Loucy (cell line): ENCODE measurements around the gene FAM177A1.
"Not testable (repeated sequence)": the region's sequence is repeated elsewhere in the genome, so short reads cannot be mapped to it uniquely, and the experiment has no call there.

ENCODE experiments used
- H2AFZ ChIP-seq: fragments of 200-600 bp; sonication (generic); 2 replicates; pipeline ENCODE4 v1.6.0; 2016; ENCODE audit warnings: antibody characterized with exemption, mild to moderate bottlenecking, low read length, moderate library complexity
- H3F3A ChIP-seq: fragments of 200-600 bp; 2 replicates; pipeline ENCODE4 v1.6.0; 2016; ENCODE audit warnings: antibody characterized with exemption, low read depth, mild to moderate bottlenecking
- H3K27me3 ChIP-seq: fragments of 200-600 bp; sonication (generic); 2 replicates; pipeline ENCODE4 v1.6.1; 2014; ENCODE audit warnings: low read length, mild to moderate bottlenecking; ENCODE audit not compliant: insufficient read depth, poor library complexity, severe bottlenecking
- H3K36me3 ChIP-seq: fragments of 200-600 bp; sonication (generic); 2 replicates; pipeline ENCODE4 v1.6.1; 2016; ENCODE audit warnings: low read length; ENCODE audit not compliant: insufficient read depth
- H3K4me1 ChIP-seq: fragments of 200-600 bp; sonication (generic); 2 replicates; pipeline ENCODE4 v1.5.1; 2014; ENCODE audit warnings: low read length, mild to moderate bottlenecking; ENCODE audit not compliant: insufficient read depth, poor library complexity, severe bottlenecking
- H3K4me2 ChIP-seq: fragments of 200-600 bp; sonication (generic); 2 replicates; pipeline ENCODE4 v1.6.0; 2014; ENCODE audit warnings: antibody characterized with exemption, low read length, low read depth, mild to moderate bottlenecking; ENCODE audit not compliant: poor library complexity, severe bottlenecking
- H3K4me3 ChIP-seq: fragments of 200-600 bp; sonication (generic); 2 replicates; pipeline ENCODE4 v1.5.1; 2014; ENCODE audit warnings: low read length, mild to moderate bottlenecking, mixed read lengths; ENCODE audit not compliant: poor library complexity, severe bottlenecking
- H3K79me2 ChIP-seq: fragments of 200-600 bp; sonication (generic); 2 replicates; pipeline ENCODE4 v1.6.1; 2014; ENCODE audit warnings: low read length; ENCODE audit not compliant: insufficient read depth
- H3K9ac ChIP-seq: fragments of 200-600 bp; sonication (generic); 2 replicates; pipeline ENCODE4 v1.6.0; 2014; ENCODE audit warnings: mild to moderate bottlenecking, low read depth, low read length, moderate library complexity; ENCODE audit not compliant: poor library complexity, severe bottlenecking
- H3K9me2 ChIP-seq: fragments of 200-600 bp; sonication (generic); replicated peaks from 2 replicates; pipeline ENCODE4 v1.6.1; 2016; ENCODE audit warnings: low read depth, low read length, mixed read lengths
- H3K9me3 ChIP-seq: fragments of 200-600 bp; sonication (generic); 2 replicates; pipeline ENCODE4 v1.6.1; 2014; ENCODE audit warnings: mild to moderate bottlenecking, antibody characterized with exemption, low read length, low read depth; ENCODE audit not compliant: insufficient read depth
- H4K20me1 ChIP-seq: fragments of 200-600 bp; sonication (generic); 2 replicates; pipeline ENCODE4 v1.6.0; 2014; ENCODE audit warnings: antibody characterized with exemption, low read length, mild to moderate bottlenecking; ENCODE audit not compliant: insufficient read depth, poor library complexity, severe bottlenecking
- EZH2phosphoT487 ChIP-seq: fragments of 200-600 bp; IDR thresholded peaks from 2 replicates; pipeline ENCODE4 v1.6.1; 2018; ENCODE audit warnings: antibody characterized with exemption, mild to moderate bottlenecking, moderate library complexity, borderline replicate concordance
- TF ChIP-seq, protein P1 (sequence below): fragments of 200-600 bp; sonication (generic); conservative IDR thresholded peaks from 2 replicates; pipeline ENCODE4 v1.5.1; 2014; ENCODE audit warnings: mild to moderate bottlenecking, antibody characterized with exemption, low read length

The FAM177A1 gene

DNA sequence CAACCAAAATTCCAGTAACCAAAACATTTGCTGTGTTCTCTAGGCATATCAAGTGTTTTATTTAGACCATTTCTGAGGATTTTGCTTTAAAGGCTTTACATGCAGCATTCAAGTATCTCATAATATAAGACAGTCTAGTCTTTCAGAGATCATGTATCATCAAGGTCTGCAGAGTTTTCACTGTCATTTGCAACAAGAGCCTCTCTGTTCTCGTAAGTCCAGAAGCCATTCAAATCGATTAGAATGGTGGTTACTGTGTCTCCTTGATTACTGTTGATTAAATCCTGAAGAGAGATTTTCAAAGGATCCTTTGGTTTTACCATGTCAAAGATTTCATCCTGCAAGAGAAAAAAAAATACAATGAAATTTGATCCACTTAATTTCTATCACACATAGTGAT is 39.4 kb downstream of the FAM177A1 start:
- peaks cover 51% of the 10 kb centered on the region; the same call in 1 of the 2 replicates for H3K36me3 ChIP-seq
- no peak overlapping the region for H3K4me3 ChIP-seq
- H3K4me2 ChIP-seq: no peak overlapping the region

DNA sequence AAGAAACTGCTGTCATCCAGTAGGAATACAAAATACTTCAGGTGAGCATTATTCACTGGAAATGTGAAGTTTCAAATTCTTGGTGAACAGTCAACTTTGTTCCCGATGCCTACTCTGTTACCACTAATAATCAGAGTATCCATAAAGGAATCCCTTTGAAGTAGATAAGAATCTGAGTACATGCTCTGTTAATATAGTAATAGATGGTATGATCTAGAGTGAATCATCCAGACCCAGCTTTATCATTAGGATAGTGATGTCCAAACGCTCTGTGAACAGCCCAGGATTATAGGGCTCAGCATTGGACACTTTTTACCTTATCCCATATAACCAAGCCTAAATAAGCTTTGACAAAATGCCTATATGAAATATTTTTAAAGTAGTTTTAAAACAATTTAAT is 42.4 kb downstream of the FAM177A1 start:
- Histone ChIP-seq H3K4me2 (no peak overlapping the region), H3F3A (no peaks in the 10 kb centered on the region), H3K36me3 (peaks cover 52% of the 10 kb centered on the region), H3K27me3 (no peaks in the 10 kb centered on the region), H3K4me3 (no peak overlapping the region), H3K9ac (no peak overlapping the region), H2AFZ (no peak overlapping the region), H4K20me1 (no peaks in the 10 kb centered on the region), H3K4me1 (no peaks in the 10 kb centered on the region), H3K79me2 (no peaks in the 10 kb centered on the region), H3K9me3 (no peaks in the 10 kb centered on the region), H3K9me2 (no peaks in the 10 kb centered on the region)
- TF ChIP-seq EZH2phosphoT487: no peak
- TF ChIP-seq, protein P1, sequence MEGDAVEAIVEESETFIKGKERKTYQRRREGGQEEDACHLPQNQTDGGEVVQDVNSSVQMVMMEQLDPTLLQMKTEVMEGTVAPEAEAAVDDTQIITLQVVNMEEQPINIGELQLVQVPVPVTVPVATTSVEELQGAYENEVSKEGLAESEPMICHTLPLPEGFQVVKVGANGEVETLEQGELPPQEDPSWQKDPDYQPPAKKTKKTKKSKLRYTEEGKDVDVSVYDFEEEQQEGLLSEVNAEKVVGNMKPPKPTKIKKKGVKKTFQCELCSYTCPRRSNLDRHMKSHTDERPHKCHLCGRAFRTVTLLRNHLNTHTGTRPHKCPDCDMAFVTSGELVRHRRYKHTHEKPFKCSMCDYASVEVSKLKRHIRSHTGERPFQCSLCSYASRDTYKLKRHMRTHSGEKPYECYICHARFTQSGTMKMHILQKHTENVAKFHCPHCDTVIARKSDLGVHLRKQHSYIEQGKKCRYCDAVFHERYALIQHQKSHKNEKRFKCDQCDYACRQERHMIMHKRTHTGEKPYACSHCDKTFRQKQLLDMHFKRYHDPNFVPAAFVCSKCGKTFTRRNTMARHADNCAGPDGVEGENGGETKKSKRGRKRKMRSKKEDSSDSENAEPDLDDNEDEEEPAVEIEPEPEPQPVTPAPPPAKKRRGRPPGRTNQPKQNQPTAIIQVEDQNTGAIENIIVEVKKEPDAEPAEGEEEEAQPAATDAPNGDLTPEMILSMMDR: no peak

More for the DNA sequence above, 39.4 kb downstream of the FAM177A1 start:
- Histone ChIP-seq H3K79me2 (no peaks in the 10 kb centered on the region), H3F3A (no peaks in the 10 kb centered on the region), H3K4me1 (no peaks in the 10 kb centered on the region), H3K9ac (no peak overlapping the region), H2AFZ (no peak overlapping the region), H3K9me2 (no peaks in the 10 kb centered on the region), H3K9me3 (no peaks in the 10 kb centered on the region), H4K20me1 (no peaks in the 10 kb centered on the region), H3K27me3 (no peaks in the 10 kb centered on the region)
- no peak for TF ChIP-seq EZH2phosphoT487
- TF ChIP-seq, protein P1: no peak

DNA sequence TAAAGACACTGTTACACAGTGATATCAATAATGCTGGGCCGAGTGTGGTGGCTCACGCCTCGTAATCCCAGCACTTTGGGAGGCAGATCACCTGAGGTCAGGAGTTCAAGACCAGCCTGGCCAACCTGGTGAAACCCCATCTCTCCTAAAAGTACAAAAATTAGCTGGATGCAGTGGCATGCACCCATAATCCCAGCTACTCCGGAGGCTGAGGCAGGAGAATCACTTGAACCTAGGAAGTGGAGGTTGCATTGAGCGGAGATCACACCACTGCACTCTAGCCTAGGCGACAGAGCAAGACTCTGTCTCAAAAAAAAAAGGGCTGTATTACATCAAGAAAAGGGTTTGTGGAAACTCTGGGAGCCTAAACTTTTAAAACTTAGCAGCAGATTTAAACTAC is 48.6 kb downstream of the FAM177A1 start:
- H4K20me1 ChIP-seq, H3K4me3 ChIP-seq, H3K9me2 ChIP-seq, H3K4me1 ChIP-seq, H3K79me2 ChIP-seq, H3F3A ChIP-seq, H2AFZ ChIP-seq, H3K27me3 ChIP-seq, H3K9me3 ChIP-seq, H3K4me2 ChIP-seq, H3K9ac ChIP-seq: not testable (repeated sequence)
- peaks cover 66% of the 10 kb centered on the region for H3K36me3 ChIP-seq

DNA sequence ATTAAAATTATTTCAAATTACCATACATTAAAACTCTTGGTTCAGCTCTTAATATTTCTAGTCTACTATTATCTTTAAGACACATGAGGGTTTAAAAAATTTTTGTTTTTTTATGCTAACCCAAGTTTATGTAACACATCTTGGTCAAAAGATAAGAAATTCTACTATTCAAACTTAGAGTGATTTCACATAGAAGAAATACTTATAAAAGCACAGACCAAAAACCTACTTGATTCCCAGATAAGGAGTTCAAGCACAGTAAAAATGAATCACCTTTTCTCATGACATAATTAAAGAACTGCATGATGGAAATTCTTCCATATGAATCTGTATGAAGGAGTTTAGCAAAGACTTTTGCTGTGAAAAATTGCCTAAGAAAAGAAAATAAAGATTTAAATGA is 61.8 kb downstream of the FAM177A1 start:
- Histone ChIP-seq H3K36me3 (peaks cover 58% of the 10 kb centered on the region), H3F3A (no peaks in the 10 kb centered on the region)
- TF ChIP-seq, protein P1: no peak
- no peak for TF ChIP-seq EZH2phosphoT487

More for the DNA sequence above, 61.8 kb downstream of the FAM177A1 start:
- Histone ChIP-seq H3K4me2 (no peak overlapping the region), H3K9me2 (no peaks in the 10 kb centered on the region), H2AFZ (no peak overlapping the region), H3K4me3 (no peak overlapping the region), H3K27me3 (no peaks in the 10 kb centered on the region), H3K4me1 (no peaks in the 10 kb centered on the region), H4K20me1 (peaks cover 5% of the 10 kb centered on the region), H3K9me3 (peaks cover 5% of the 10 kb centered on the region; the same call in 1 of the 2 replicates), H3K79me2 (peaks cover 2% of the 10 kb centered on the region; the same call in 1 of the 2 replicates), H3K9ac (no peak overlapping the region)
